Hippocampal formation (tissue), 2 donors: Measurements from ENCODE around the gene ENTREP3.
"Not testable (repeated sequence)": the region's sequence is repeated elsewhere in the genome, so short reads cannot be mapped to it uniquely, and the experiment has no call there.

Source experiments
- DNase-seq, 2 donors: peaks; one replicate each; lab custom pipeline; 2025; lab: John Stamatoyannopoulos, UW

Gene ENTREP3, protein sequence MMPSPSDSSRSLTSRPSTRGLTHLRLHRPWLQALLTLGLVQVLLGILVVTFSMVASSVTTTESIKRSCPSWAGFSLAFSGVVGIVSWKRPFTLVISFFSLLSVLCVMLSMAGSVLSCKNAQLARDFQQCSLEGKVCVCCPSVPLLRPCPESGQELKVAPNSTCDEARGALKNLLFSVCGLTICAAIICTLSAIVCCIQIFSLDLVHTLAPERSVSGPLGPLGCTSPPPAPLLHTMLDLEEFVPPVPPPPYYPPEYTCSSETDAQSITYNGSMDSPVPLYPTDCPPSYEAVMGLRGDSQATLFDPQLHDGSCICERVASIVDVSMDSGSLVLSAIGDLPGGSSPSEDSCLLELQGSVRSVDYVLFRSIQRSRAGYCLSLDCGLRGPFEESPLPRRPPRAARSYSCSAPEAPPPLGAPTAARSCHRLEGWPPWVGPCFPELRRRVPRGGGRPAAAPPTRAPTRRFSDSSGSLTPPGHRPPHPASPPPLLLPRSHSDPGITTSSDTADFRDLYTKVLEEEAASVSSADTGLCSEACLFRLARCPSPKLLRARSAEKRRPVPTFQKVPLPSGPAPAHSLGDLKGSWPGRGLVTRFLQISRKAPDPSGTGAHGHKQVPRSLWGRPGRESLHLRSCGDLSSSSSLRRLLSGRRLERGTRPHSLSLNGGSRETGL

DNA sequence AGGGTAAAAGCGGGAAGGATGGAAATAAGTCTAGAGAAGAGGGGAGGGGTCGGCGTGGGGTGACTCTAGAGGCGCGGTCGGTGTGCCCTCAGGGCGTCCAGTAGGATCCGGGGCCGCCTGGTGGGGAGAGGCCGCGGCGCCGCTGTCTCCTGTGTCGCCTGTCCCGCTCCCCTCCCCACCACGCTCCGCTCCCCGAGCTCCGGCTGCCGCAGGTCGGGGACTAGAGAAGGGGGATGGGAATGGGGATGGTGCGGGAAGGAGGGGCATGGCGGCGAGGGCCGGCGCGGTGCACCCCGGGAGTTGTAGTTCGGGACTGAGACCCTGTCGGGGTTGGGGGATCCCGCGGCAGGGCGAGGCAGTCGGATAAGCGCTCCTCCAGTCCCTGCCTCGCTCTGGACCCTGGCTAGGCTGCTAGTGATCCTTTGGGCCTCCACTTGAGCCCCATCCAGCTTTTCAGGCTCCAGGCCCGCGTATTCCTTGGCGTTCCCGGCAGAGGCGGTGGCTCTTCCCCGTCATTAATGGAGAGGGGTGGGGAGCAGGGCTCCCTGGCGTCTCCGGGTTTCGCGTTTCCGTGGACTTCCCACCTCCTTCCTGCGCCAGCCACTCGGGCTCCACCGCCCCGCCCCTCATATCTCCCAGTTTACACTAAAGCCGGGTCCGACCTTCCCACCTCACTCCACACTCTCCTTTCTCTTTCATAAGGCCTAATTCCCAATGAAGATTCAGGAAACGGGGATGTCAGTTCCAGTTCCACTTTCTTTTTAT, at the start of gene ENTREP3:
ENTREP3 (minus strand) TSS at position 241 of the 765 bp plus-strand sequence. CDS start 606 bp downstream, outside the sequence.
- peak; percentile 86 to 87 for DNase-seq

DNA sequence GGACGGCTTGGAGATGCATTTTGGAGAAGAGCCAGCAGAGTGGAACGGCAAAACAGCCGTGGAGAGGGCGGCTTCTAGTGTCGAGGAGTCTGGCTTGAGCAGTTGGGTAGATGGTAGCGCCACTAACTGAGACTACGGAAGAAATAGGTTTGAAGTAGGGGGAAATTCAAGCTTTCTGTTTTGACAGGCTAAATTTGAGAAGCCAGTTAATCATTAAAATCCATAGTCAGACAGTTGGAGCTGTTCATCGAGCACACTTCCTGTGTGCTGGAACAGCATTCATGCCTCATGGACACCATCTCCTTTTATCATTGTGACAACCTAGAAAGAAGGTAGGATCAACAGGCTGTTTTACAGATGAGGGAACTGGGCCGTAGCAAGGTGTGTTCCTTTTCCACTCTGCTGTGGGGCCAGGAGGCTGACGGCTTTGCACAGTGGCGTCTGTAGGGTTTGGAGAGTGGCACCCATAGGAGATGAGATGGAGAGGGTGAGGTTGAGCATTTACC, 49.3 kb upstream of the ENTREP3 start:
- no peak for DNase-seq

DNA sequence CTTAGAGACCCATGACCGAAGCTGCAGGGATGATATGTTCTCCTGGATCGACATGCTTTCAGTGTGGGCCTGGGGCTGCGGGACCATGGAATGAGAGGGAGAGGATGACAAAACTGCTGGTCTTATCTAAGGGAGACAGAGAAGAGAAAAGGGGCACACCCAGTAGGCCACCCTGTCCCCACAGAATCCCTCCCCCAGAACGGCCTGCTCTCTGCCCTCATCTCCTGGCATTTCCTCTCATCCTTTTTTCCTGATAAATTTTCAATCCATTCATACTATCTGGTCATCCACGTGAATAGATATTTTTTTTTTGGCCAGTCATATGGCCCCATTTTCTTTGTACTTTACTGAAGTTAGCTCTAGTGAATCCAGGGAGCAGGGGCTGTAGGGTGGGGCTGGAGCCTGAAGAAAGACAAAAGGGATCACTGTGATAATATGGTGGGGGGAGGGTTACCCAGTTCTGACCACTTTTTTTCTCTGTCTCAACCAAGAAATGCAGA, 46.1 kb upstream of the ENTREP3 start, which contains the start of gene PKLR:
PKLR (minus strand) TSS at position 97 of the 500 bp plus-strand sequence; CDS start at position 54, 43 bp downstream.
- no peak for DNase-seq

DNA sequence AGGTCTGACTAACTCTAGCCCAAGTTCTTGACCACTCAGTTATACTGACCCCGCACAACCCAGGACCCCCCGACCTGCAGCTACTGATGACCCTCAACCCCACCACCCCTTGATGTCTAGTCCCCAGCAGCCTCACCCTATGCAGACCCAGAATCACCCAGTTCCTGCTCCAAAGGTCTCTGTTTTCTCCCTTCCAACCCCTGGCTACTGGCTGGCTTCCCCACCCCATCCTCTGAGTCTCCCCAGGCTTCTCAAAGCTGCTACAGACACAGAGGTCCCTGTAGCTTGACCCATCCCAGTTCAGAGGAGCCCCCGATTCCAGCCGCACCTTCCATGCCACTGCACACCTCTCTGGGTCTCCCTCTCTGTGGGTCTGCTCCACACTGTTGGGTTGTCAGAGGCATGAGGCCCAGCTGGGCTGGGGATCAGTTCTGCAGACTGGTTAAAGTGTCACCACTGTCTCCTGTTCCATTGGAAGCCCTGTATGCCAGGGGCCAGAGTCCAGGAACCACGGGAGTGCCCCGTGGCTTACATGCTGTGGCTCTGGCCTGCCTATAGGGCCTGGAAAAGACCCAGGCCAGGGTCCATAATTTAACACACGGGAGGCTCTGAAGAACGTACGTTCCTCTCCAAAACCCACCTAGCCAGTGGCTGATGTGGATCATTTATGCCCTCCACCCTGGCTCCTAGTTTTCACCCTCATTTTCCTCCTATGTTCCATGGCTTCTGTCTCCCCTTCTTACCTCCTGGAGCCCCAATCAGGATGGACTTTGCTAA, 45.5 kb upstream of the ENTREP3 start:
- no peak for DNase-seq

DNA sequence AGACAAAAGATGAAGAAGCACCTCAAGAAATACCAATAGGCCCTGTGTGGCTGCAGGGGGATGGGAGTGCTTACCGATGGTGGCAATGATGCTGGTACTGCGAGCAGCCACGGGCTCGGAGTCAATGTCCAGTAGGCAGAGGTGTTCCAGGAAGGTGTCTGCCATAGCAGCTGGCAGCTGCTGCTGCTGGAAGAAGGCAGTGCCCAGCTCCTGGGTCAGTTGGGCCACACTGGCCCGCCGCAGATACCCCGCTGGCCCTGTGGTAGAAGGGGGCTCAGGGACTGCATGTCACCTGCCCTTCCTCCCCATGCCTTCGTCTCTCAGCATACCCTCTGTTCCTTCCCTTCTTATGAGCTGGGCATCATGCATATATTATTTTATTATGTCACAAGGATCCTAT, 44.7 kb upstream of the ENTREP3 start:
- DNase-seq = no peak

DNA sequence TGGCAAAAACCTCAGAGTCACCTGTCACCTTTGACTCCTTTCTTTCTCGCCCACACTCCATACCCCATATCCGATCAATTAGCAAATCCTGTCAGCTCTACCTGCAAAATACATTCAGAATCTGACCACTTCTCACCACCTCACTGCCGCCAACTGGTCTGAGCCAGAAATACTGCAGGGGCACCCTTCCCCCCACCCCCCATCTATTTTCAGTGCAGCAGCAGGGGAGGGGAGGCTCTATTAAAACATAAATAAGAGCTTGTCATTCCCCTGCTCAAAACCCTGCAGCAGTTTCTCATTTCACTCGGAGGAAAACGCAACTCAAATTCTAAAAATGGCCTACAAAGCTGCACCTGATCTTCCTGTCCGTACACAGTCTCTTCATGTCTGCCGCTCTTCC, 42.1 kb upstream of the ENTREP3 start:
- no peak for DNase-seq

DNA sequence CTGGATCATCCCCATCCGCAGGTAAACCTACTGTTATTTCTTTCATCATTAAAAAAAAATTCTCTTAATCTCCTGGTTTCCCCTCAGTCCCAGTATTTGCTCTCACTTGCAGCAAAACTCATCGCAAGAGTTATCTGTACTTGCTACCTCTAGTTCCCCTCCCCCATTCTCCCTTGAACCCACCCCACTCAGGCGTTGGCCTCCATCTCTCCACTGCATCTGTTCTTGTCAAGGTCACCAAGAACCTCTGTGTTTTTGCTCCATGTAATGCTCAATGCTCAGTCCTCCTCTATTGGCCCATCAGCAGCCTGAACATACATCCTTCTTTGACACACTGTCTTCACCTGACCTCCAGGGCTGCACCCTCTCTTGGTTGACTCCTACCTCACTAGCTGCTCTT, 41.4 kb upstream of the ENTREP3 start:
- no peak for DNase-seq

DNA sequence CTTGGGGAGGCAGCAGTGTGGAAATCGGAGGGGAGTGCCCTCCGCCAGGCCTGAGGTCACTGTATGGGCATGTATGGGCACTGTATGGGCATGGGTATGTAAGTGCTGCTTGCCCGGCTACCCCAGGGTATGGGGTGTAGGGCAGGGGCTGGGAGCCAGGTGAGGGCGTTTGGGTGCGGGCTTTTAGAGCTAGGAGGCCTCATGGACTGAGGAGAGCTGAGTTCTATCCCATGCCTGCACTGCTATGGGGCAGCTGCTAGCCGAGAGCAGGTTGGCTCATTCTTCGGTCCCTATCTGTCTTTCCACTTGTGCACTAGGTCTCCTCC, 40.6 kb upstream of the ENTREP3 start:
- DNase-seq = no peak

DNA sequence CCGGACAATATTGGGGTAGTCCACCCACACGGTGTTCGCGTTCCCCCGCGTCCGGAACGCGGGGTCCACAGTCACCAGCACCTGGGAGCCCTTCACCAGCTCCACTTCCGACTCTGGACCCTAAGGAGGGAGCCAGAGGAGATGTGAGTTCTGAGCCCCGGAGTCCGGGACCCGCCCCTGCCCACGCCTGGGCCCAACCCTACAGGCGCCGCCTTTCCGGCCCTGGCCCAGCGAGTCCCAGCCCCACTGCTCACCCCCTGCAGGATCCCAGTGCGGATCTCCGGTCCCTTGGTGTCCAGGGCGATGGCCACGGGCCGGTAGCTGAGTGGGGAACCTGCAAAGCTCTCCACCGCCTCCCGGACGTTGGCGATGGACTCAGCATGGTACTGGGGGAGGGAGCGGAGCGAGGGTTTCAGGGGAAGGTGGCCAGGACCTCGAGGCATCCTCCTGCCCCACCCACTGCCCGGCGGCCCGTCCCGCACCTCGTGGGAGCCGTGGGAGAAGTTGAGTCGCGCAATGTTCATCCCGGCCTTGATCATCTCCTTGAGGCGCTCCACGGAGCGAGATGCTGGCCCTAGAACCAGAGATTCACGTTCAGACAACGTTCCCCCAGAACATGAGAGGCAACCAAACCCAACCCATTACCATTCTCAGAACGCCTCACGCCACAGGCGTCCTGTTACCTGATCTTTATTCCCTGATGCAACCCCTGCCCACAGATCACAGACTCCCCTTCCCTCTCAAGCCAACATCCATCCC, 40.1 kb upstream of the ENTREP3 start:
- DNase-seq = no peak

DNA sequence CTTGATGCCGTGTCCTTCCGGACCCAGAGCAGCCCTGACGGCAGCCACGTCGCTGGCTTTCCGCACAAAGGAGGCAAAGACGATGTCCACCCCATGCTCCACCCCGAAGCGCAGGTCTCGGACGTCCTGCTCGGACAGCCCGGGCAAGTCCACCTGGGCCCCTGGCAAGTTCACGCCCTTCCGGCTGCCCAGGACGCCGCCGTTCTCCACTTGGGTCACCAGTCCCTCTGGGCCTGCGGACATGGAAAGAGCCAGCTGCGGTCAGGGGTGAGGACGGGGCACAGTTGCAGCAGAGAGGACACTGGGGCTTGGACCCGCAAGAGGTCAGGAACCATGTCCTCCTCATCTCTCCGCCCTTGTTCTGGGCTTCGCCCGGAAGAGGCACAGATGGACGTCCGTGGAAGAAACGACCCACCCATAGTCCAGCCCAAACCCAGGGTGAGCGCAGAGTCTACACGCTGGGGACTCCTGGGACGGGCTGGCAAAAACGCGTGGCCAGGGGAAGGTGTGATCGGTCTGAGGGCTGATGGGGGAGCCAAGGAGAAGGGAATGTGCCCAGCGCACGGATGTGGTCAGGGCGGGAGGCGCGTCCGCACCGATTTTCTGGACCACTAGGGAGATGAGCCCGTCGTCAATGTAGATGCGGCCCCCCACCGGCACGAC, 39.4 kb upstream of the ENTREP3 start:
- DNase-seq = no peak

DNA sequence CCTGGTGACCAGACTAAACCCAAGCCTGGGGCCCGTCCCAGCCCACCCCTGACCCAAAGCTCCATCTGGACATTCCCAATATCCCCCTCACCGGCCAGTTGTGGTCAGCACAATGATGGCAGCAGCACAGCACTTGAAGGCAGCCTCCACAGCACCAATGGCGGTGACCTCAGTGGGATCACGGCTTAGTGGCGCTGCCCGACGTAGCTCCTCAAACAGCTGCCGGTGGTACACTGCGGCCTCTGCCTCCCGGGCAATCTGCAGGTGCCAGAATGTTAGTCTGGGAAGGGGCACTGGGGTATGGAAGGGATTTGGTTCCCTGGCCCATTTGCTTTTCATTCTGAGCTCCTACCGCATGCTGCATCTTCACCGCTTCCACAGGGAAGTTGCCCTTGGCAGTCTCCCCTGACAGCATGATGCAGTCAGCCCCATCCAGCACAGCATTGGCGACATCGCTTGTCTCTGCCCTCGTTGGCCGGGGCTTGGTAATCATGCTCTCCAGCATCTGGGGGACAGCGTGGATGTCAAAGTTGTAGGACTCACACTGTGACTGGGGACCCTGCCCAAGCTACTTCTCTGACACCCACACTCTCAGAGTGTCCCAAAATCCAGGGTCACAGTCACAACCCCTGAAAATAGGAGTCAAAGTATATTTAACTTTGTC, 37.9 kb upstream of the ENTREP3 start:
- DNase-seq = no peak

DNA sequence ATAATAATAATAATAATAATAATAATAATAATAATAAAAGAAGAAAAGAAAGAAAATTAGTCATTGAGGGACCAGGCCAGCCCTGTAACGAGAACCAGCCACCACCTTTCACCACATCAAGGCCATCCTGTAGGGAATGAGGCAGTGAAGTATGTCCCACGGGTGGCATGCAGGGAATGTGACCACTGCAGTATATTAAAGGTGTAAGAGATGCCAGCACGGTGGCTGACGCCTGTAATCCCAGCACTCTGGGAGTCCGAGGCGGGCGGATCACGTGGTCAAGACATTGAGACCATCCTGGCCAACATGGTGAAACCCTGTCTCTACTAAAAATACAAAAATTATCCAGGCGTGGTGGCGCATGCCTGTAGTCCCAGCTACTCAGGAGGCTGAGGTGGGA, 35.7 kb upstream of the ENTREP3 start:
- not testable (repeated sequence) for DNase-seq

DNA sequence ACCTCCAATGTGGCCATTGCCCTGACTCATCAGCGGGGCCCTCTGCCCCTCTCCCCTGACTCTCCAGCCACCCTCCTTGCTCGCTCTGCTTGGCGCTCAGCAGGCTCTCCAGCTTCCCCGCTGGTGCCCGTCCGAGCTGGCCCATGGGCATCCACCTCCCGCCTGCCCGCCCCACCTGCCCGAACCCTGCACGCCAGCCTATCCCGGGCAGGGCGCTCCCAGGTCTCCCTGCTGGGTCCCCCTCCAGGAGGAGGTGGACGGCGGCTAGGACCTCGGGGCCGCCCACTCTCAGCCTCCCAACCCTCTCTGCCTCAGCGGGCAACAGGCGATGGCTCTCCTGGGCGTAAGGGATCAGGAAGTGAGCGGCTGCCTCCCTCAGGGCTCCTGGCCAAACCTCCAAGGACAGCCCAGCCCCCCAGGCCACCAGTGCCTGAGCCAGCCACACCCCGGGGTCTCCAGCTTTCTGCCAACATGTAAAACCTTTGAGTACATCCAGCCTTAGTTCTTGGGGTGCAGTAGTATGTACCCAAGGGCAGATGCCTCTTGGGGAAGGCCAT, 32.8 kb upstream of the ENTREP3 start:
- no peak for DNase-seq

DNA sequence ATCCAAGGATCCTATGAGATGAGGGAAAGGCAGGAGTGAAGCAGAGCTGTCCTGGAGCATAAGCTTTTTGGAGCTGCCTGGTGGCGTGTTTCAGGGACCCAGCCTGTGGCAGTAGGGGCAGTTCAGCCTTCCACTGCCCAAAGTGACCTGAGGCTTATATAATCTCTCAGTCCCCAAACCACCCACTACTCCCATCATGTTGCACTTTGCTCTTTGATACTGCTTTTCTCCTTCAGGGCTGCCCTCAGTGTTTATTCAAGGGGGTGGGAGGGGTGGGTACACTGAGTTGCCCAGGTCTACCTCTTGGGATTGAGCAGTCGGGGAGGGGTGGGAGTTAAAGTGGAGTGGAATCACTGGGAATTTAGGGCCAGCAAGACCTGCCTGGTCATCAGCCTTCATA, 31.3 kb upstream of the ENTREP3 start:
- no peak for DNase-seq

DNA sequence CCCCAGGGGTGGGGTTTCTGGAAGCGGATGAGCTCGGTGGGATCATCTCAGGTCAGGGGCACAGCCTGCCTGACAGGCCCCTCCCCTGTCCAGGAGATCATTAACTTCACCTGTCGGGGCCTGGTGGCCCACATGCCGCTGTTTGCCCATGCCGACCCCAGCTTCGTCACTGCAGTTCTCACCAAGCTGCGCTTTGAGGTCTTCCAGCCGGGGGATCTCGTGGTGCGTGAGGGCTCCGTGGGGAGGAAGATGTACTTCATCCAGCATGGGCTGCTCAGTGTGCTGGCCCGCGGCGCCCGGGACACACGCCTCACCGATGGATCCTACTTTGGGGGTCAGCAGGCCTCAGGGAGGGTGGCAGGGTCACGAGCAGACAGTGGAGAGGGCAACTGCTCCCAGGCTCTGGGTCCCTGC, 30.4 kb upstream of the ENTREP3 start:
- DNase-seq = no peak

DNA sequence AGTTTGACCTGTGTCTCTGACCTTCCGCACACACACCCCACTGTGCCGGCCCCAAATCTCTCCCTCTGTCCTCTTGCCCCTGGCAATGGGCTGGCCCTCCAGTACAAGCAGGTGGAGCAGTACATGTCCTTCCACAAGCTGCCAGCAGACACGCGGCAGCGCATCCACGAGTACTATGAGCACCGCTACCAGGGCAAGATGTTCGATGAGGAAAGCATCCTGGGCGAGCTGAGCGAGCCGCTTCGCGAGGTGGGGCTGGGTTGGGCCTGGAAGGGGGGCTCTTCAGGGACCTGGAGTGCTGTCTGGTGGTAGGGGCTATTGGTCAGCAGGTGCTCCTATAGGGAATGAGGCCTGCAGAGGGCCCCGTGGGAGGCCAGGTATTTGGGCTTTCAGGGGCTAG, 29.8 kb upstream of the ENTREP3 start:
- DNase-seq = no peak

DNA sequence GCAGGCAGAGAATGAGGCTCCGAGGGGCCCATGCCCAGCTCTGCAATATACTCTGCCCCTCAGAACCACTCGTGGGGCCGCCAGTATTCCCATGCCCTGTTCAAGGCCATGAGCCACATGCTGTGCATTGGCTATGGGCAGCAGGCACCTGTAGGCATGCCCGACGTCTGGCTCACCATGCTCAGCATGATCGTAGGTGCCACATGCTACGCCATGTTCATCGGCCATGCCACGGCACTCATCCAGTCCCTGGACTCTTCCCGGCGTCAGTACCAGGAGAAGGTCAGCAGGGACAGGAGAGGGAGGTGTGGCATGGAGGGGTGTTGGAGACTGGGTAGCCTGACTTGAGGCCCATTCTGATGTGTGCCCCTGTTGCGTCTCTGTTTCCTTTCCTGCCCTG, 29.2 kb upstream of the ENTREP3 start:
- no peak for DNase-seq

DNA sequence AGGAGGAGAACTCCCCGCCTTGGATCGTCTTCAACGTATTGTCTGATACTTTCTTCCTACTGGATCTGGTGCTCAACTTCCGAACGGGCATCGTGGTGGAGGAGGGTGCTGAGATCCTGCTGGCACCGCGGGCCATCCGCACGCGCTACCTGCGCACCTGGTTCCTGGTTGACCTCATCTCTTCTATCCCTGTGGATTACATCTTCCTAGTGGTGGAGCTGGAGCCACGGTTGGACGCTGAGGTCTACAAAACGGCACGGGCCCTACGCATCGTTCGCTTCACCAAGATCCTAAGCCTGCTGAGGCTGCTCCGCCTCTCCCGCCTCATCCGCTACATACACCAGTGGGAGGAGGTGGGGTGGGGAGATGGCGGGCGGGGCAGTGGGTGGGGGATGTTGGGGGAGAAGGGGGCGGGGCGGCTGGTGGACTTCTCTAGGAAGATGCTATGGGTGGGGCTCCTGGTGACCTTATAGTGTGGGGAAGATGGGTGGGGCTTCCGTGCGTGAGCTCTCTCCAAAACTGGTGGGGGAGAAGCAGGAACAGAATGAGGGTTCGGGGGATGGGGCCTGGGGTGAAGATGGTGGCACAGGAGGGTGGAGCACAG, 27.3 kb upstream of the ENTREP3 start:
- no peak for DNase-seq

DNA sequence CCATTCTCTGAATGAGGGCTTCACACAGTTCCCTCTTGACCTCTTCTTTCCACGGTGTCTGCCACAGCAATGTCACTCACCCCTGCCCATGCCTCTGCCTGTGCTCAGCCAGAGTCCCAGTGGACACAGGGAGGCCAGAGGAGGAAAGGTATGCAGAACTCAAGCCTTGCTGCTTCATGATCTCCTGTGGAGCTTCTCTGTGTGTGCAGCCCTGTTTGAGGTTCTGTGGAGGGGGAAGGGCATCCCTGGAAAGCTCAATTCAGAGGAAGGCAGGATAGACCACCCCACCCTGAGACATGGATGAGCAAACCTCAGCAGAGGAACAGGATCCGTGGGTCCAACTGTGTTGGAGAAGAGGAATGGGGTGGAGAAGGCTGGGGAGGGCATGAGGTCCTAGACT, 24.0 kb upstream of the ENTREP3 start:
- DNase-seq = no peak
